Kidney (tissue), 14 donors: Measurements from ENCODE around the gene ARNT2. TPM values are rescaled to one million over a fixed set of nuclear protein-coding genes. Genes with fewer than 3 reads are reported as not detected.

Experiments
- DNase-seq, 5 donors: peaks; one replicate each; pipeline ENCODE4 v3.0.0-alpha.2; 2013 to 2020
- FAIRE-seq: peaks from 2 replicates; lab custom pipeline; 2012; peaks lifted over from hg19 to GRCh38; lab: Jason Lieb, UNC
- H3K27ac ChIP-seq, 2 donors: one replicate each; pipeline ENCODE4 v1.7.0; 2013; ENCODE audit warnings: low read depth in 2 of 2, low read length in 2 of 2, inconsistent platforms in 1 of 2
- H3K27me3 ChIP-seq: one replicate; pipeline ENCODE4 v1.7.1; 2013; ENCODE audit warnings: low read length, inconsistent platforms; ENCODE audit not compliant: control insufficient read depth, insufficient read depth
- H3K36me3 ChIP-seq, 3 donors: one replicate each; pipeline versions ENCODE4 v1.7.0 to v1.7.1; 2013; ENCODE audit warnings: low read length in 3 of 3, control low read depth in 1 of 3, inconsistent platforms in 1 of 3; ENCODE audit not compliant: insufficient read depth in 3 of 3, control insufficient read depth in 2 of 3
- H3K4me1 ChIP-seq, 3 donors: one replicate each; pipeline versions ENCODE4 v1.7.0 to v1.7.1; 2013; ENCODE audit warnings: low read length in 3 of 3, inconsistent platforms in 1 of 3, low read depth in 1 of 3; ENCODE audit not compliant: control insufficient read depth in 2 of 3, insufficient read depth in 2 of 3
- H3K4me3 ChIP-seq, 3 donors: one replicate each; pipeline versions ENCODE4 v1.7.0 to v1.8.1; 2013; ENCODE audit warnings: low read length in 3 of 3, control low read depth in 1 of 3, inconsistent platforms in 1 of 3
- H3K9ac ChIP-seq, 3 donors: one replicate each; pipeline versions ENCODE4 v1.7.0 to v1.7.1; 2013; ENCODE audit warnings: low read length in 3 of 3, control low read depth in 1 of 3, inconsistent platforms in 1 of 3
- H3K9me3 ChIP-seq, 3 donors: one replicate each; pipeline versions ENCODE4 v1.7.0 to v1.7.1; 2013; ENCODE audit warnings: low read length in 3 of 3, control low read depth in 1 of 3, inconsistent platforms in 1 of 3; ENCODE audit not compliant: control insufficient read depth in 2 of 3, insufficient read depth in 1 of 3
- CTCF ChIP-seq: IDR thresholded peaks from 3 replicates; pipeline ENCODE4 v1.5.1; 2012; ENCODE audit warnings: mild to moderate bottlenecking, moderate library complexity, borderline replicate concordance; ENCODE audit not compliant: insufficient read depth; ENCODE audit errors: extremely low read depth
- intact Hi-C: fragments of 100-400 bp; cut with DNase I; formaldehyde crosslinking; loops from one replicate; pipeline ENCODE4 v1.11.1; 2022
- polyA plus RNA-seq: library from polyadenylated mRNA; stranded (reverse); fragments of 350-450 nt; fragmentation: Illumina TruSeq; extraction: RNeasy Lipid Tissue Mini Kit (QIAGEN cat#74804); gene quantifications from one replicate; pipeline ENCODE4 v1.2.3, GENCODE V29; 2014; ENCODE audit warnings: low read depth, low replicate concordance; ENCODE audit not compliant: insufficient read depth
- total RNA-seq: library from RNA; stranded (reverse); fragmentation: NEBNext Ultra II Directional; extraction: Animal tissue kit (Norgen Biotek cat#: 25700); gene quantifications from one replicate; pipeline ENCODE4 v1.2.1, GENCODE V29; 2021
- donor health status: control.
- donor health status: control.
- donor health status: control.
- donor health status: control.
- donor health status: control.
- donor health status: DM: yes; HTN: yes; CAD: no.
- donor health status: Normal renal cell carcinoma (clear cell type).

ARNT2 gene
- total and polyA plus RNA-seq, 2 donors from 2014 or later: 12.2 to 38.2 TPM

DNA sequence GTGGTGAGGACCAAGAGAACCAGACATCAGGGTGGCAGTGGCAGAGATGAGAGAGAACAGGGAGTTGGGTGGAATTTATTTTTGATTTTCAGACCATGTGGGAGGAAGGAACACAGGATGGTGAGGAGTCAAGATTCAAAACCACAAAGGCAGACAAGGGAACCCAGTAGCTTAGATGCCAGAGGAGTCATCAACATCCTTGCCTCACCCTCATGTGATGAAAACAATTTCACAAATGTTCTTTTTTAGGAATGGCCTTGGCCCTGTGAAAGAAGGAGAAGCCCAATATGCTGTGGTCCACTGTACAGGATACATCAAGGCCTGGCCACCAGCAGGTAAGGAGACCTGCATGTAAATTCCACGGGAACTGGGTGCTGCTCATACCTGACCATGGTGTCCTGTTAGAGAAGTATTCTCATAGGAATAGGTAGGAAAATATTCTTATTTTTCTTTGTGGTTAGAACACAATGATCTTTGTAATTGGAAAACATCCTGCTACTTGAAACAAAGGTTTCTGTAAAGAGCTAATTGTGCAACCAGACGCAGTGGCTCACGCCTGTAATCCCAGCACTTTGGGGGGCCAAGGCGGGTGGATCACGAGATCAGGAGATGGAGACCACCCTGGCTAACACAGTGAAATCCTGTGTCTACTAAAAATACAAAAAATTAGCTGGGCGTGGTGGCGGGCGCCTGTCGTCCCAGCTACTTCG lies 110.0 kb downstream of the ARNT2 start:
- H3K27ac ChIP-seq: no peak overlapping the region
- intact Hi-C loops: no loop called here
- no peak for TF ChIP-seq CTCF
- no peak overlapping the region for H3K9ac ChIP-seq
- peaks cover 0 to 4% (median 4%) of the 10 kb centered on the region in 3 donors for H3K36me3 ChIP-seq
- H3K27me3 ChIP-seq: no peaks in the 10 kb centered on the region
- H3K4me3 ChIP-seq: no peak overlapping the region
- FAIRE-seq (no peak), DNase-seq (no peak)
- H3K9me3 ChIP-seq: peaks cover 0 to 4% (median 0%) of the 10 kb centered on the region in 3 donors
- no peaks in the 10 kb centered on the region for H3K4me1 ChIP-seq

- DNase-seq: no peak
- peaks cover 0 to 4% (median 0%) of the 10 kb centered on the region in 3 donors for H3K9me3 ChIP-seq
- FAIRE-seq: no peak
- peaks cover 0 to 4% (median 4%) of the 10 kb centered on the region in 3 donors for H3K36me3 ChIP-seq
- H3K27me3 ChIP-seq: no peaks in the 10 kb centered on the region
- no peak overlapping the region for H3K27ac ChIP-seq
- no peak overlapping the region for H3K4me3 ChIP-seq
- no peak overlapping the region for H3K9ac ChIP-seq
- H3K4me1 ChIP-seq: no peaks in the 10 kb centered on the region
- intact Hi-C loops: no loop called here
- no peak for TF ChIP-seq CTCF
Measured at GRCh38 chr15:80517290-80517689, 113.1 kb downstream of the ARNT2 start.

DNA sequence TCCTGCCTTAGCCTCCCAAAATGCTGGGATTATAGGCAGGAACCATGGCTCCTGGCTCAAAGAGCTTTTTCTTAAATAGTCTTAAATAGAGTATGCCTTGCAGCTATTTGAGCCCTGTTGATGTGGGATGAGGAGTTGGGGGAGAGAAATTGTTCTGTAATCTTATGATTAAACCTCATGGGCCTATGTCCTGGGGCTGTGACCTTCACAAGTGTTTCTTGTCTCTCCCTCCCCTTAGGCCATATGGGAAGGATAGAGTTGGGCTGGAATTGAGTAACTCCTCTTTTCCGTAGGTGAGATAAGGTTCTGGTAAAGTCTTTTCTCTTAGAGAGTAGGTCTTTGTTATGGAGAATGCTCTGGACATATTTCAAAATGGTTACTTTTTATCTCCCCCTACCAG lies 114.3 kb downstream of the ARNT2 start:
- Histone ChIP-seq H3K4me3 (no peak overlapping the region), H3K9me3 (peaks cover 0 to 4% (median 0%) of the 10 kb centered on the region in 3 donors), H3K36me3 (peaks cover 0 to 4% (median 4%) of the 10 kb centered on the region in 3 donors), H3K27me3 (no peaks in the 10 kb centered on the region), H3K9ac (no peak overlapping the region), H3K27ac (no peak overlapping the region), H3K4me1 (no peaks in the 10 kb centered on the region)
- intact Hi-C loops: no loop called here
- TF ChIP-seq CTCF: no peak
- no peak for FAIRE-seq
- DNase-seq: no peak
